ENCODE results near the gene PTMS.

Gene PTMS

GRCh38 chr12:6818645-6819044 lies 52.5 kb downstream of the PTMS start:
- H3K4me1 Mint-ChIP-seq: peaks cover 16% of the 10 kb centered on the region
- H3K27me3 Mint-ChIP-seq: peaks cover 2% of the 10 kb centered on the region
- H3K4me3 Mint-ChIP-seq: no peak overlapping the region
- peaks cover 5% of the 10 kb centered on the region for H3K36me3 Mint-ChIP-seq
- H3K27ac Mint-ChIP-seq: no peak overlapping the region
- H3K9me3 Mint-ChIP-seq: no peaks in the 10 kb centered on the region

DNA sequence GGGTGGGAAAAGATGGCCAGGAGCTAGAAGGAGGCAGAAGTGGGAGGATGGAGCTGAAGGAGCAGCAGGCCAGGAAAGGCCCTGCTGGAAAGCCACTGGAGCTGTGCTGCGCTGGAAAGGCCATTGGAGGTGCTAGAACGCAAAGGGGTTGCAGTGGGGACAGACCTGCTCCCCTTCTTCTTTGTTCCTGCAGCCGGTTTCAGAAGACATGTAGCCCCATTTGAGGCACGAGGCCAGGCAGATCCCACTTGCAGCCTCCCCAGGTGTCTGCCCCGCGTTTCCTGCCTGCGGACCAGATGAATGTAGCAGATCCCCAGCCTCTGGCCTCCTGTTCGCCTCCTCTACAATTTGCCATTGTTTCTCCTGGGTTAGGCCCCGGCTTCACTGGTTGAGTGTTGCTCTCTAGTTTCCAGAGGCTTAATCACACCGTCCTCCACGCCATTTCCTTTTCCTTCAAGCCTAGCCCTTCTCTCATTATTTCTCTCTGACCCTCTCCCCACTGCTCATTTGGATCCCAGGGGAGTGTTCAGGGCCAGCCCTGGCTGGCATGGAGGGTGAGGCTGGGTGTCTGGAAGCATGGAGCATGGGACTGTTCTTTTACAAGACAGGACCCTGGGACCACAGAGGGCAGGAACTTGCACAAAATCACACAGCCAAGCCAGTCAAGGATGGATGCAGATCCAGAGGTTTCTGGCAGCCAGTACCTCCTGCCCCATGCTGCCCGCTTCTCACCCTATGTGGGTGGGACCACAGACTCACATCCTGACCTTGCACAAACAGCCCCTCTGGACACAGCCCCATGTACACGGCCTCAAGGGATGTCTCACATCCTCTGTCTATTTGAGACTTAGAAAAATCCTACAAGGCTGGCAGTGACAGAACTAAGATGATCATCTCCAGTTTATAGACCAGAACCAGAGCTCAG lies 53.2 kb downstream of the PTMS start:
- Mint-ChIP-seq H3K27ac (no peak overlapping the region), H3K36me3 (peaks cover 5% of the 10 kb centered on the region), H3K27me3 (peaks cover 2% of the 10 kb centered on the region), H3K4me3 (no peak overlapping the region), H3K4me1 (peaks cover 14% of the 10 kb centered on the region), H3K9me3 (no peaks in the 10 kb centered on the region)

DNA sequence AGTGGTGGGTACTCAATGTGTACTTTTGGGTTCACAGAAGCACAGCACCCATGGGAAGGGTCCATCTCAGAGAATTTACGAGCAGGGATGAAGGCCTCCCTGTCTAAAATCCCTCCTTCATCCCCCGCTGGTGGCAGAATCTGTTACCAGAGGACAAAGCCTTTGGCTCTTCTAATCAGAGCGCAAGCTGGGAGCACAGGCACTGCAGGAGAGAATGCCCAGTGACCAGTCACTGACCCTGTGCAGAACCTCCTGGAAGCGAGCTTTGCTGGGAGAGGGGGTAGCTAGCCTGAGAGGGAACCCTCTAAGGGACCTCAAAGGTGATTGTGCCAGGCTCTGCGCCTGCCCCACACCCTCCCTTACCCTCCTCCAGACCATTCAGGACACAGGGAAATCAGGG lies 54.0 kb downstream of the PTMS start:
- Mint-ChIP-seq H3K36me3 (peaks cover 5% of the 10 kb centered on the region), H3K9me3 (no peaks in the 10 kb centered on the region), H3K27me3 (peaks cover 3% of the 10 kb centered on the region), H3K27ac (no peak overlapping the region), H3K4me3 (no peak overlapping the region), H3K4me1 (peaks cover 14% of the 10 kb centered on the region)
